HG03575 (cell line): ENCODE data around the gene TNFRSF4.
"Not testable (repeated sequence)": the region's sequence is repeated elsewhere in the genome, so short reads cannot be mapped to it uniquely, and the experiment has no call there.

Experiments used
- ATAC-seq: cut with Tn5 transposase; IDR thresholded peaks from one replicate; pipeline ENCODE4 v1.9.1; 2021; ENCODE audit not compliant: unreplicated experiment, insufficient number of reproducible peaks, low FRiP score; ENCODE audit errors: extremely low read depth

TNFRSF4 gene

GRCh38 chr1:1195726-1196125, 18.2 kb downstream of the TNFRSF4 start:
- not testable (repeated sequence) for ATAC-seq

- no peak for ATAC-seq
Observed at GRCh38 chr1:1194723-1195122, 19.2 kb downstream of the TNFRSF4 start.

- no peak for ATAC-seq
Observed at GRCh38 chr1:1191734-1192133, 22.2 kb downstream of the TNFRSF4 start.

DNA sequence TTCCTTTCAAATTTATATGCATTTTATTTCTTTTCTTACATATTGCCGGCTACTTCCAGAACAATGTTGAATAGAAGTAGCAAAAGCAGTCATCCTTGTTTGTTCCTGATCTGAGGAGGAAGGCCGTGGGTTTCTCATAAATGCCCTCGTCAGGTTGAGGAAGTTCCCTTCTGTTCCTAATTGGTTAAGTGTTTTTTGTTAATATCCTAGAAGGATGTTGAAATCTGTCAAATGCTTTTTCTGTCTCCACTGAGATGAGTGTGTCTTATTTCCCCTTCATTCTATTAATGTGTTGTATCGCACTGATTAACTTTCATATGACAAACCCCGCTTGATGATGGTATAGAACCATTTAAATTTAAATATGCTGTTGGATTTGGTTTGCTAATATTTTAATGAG, 24.8 kb downstream of the TNFRSF4 start:
- ATAC-seq, result no peak

DNA sequence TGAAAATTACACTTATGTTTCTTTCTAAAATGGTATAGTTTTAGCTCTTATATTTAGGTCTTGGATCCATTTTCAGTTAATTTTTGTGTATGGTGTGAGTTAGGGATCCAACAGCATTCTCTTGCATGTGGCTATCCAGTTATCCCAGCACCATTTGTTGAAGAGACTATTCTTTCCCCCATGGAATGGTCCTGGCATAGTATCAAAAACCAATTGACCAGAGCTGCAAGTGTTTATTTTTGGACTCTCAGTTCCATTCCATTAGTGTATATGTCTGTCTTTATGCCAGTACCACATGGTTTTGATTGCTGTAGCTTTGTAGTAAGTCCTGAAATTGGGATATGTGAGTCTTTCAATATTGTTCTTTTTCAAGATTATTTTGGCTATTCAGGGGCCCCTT, 26.0 kb downstream of the TNFRSF4 start:
- ATAC-seq, result no peak

DNA sequence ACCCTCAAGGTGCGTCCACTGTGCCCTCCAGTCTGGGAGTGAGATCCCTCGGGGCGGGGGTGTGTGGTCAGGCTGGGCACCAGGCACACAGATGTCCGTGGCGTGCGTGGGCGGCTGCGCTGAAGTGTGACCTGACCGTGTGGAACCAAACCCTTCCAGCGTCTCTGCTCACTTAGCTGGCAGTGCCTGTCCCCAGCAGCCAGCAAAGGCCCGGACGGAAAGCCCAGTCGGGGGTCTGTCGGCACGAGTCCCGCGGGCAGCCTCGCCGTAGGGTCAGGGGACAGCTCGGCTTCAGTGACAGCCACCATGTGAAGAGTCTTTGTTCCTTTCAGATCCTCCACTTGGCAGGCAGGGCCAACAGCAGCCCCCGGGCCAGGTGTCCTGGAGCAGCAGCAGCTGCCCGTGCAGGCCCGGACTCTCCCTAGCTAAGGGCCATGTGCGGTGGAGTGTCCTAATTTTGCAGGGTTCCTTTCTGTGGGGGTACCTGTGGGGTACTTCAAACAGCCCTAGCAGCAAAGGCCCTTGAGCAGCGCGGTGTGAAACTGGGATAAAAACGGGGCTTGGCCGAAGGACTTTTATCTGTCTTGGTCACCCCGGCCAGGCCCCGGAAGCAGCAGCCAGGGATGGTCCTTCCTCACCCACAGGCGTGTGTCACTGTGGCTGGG, 28.7 kb downstream of the TNFRSF4 start:
- ATAC-seq, result no peak

- no peak for ATAC-seq
Observed at GRCh38 chr1:1183833-1184775, 29.8 kb downstream of the TNFRSF4 start.

- ATAC-seq, result no peak
Observed at GRCh38 chr1:1183221-1183747, 30.7 kb downstream of the TNFRSF4 start.

DNA sequence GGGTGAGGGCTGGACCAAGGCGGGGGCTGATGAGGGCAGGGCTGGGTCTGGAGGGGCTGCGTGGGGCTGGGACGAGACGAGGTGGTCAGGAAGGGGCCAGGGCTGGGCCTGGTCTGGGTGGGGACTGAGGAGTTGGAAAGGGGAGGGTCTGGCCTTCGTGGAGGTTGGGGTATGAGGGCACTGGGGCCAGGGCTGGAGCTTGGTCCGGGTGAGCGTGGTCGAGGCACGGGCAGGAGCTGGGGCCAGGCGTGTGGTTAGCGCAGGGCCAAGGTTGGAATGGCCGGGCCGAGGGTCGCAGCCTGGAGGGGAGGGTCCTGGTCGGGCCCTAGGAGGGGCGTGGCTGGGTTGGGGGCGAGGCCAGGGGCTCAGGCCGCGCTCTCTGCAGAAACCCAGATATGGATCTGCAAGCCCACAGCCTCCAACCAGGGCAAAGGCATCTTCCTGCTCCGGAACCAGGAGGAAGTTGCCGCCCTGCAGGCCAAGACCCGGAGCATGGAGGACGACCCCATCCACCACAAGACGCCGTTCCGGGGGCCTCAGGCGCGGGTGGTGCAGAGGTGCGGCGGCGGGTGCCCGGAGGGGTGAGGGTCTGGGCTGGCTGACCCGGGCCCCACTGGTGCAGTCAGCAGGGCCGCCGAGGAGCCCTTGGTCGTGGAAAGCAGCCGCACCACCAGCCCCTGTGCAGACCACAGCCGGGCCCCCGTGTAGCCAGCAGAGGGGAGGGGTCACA, 31.3 kb downstream of the TNFRSF4 start:
- no peak for ATAC-seq

GRCh38 chr1:1181938-1182410, 32.0 kb downstream of the TNFRSF4 start:
- ATAC-seq, result no peak

DNA sequence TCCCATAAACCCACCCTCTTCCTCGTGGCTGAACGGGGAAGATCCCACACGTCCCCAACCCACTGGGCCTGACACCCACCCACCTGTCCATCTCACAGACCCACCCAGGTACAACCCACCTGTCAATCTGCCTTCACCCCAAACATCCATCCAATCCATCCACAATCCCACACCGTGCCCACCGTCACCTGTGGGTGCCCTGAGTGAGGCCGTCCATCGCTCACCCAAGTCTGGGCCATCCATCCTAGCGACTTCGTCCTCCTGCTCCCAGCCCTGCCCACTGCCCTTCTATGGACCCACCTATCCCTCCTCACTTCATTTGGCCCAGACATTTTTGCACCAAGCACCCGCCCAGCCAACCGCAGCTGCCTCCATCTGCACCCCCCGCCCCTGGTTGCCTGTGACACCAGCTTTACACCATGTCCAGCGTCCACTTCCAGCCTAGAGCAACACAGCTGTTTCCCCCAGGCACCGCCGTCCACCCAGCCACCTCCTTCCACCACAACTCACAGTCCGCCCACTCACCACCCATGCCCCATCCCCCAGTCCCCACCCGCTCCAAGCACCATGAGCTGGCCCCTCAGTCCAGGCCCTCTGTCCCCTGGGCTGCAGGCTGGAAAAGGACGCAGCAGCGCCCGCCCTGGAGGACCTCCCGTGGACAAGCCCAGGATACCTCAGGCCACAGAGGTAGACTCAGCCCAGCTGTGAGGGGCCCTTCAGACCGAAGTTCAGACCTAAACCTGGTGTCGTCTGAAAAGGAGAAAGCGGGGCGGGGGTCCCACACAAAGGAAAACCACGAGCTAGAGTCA, 32.6 kb downstream of the TNFRSF4 start:
- ATAC-seq, result no peak

DNA sequence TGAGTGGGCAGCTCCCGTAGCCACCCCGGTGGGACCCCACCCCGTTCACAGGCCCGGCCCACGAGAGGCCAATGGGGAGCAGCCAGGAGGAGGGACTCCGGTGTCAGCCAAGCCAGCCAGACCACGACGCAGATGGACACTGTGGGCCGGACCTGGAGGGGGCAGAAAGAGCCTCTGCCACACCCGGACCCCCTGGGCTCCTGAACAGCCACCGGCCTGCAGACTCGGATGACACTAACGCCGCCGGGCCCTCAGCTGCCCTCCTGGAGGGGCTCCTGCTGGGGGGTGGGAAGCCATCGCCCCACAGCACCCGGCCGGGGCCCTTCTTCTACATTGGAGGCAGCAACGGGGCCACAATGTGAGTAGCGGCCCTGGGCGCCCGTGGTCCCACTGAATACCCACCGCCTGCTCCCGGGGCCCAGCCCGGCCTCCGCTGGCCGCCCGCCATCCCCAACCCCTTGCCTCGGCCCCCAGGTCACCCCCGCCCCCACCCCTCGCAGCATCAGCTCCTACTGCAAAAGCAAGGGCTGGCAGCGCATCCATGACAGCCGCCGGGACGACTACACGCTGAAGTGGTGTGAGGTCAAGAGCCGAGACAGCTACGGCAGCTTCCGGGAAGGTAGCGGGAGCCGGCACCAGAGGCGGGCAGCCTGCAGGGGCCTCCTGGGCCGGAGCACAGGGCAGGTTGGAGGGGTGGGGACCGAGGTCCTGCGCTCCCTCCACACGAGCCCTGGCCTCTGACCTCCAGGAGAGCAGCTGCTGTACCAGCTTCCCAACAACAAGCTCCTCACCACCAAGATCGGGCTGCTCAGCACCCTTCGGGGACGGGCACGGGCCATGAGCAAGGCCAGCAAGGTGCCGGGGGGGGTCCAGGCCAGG, 33.7 kb downstream of the TNFRSF4 start:
- ATAC-seq, result no peak

- ATAC-seq, result no peak
Observed at GRCh38 chr1:1179346-1179982, 34.5 kb downstream of the TNFRSF4 start.

DNA sequence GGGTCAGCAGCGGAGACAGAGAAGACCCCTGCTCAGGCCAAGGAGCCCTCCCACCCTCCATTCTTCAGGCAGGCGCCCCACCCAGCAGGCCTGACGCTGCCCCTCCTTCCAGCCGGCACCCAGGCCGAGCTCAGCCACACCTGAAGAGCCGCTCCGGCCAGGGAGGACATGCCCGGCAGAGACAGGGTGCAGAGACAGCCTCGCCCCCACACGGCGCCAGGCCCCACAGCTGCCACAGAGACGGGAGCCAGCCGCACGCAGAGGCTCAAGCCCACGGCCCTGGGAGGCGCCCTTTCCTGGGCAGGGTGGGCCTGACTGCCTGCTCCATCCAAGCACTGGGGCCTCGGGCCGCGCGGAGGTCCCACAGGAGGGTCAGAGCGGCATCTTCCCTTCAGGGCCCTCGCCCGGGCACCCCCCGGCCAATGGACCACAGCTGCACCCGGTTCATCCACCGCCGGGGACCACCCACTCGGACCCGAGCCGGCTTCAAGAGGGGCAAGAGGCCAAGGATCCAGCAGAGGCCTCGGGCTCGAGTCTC, 35.1 kb downstream of the TNFRSF4 start:
- no peak for ATAC-seq

DNA sequence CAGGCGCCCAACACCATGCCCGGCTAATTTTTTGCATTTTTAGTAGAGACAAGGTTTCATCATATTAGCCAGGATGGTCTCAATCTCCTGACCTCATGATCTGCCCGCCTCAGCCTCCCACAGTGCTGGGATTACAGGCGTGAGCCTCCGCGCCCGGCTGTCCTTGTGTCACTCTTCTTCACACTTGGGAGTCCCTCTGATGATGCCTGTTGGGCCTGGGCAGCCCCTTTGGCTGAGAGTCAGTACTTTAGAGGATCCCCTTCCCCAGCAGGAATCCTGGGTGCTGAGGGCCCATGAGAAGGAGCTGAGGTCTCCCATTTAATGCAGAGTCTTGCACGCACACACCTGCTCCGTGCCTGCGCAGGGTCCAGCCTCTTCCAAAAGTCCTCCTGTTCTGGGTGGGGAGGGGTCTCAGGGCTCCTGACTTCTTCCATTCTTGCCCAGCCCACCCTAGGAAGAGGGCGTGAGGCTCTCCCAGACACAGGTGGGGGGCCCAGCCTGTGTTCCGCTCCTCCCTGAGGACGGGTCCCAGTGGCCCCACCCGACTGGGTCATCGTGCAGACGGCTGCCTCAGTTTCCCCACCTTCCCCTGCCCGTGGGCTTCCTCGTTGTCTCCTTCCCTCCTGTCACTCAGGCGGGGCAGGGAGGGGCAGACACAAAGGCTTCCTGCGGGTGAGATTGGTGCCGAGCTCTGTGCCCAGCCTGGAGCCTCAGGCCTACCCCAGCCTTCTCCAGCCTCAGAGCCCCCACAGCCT, 36.3 kb downstream of the TNFRSF4 start:
- no peak for ATAC-seq

GRCh38 chr1:1176931-1177330, 37.0 kb downstream of the TNFRSF4 start:
- no peak for ATAC-seq
